ENCODE results near the gene THSD7A. TPM values are rescaled to one million over a fixed set of nuclear protein-coding genes. Genes with fewer than 3 reads are reported as not detected.
A peak's percentile ranks its signal among the peaks of the same experiment; 100 is the strongest.

THSD7A gene
- total and polyA plus RNA-seq, 2 of the 8 experiments (the other 6 are each of a cell fraction or from before 2014, with no cell fraction given) = 0.44 to 1.2 TPM

- no peak overlapping the region for H2BK12ac ChIP-seq (ENCODE audit: low read depth, low read length)
- no peak overlapping the region for H2BK5ac ChIP-seq (ENCODE audit: low read depth, low read length)
- peak overlapping the region; percentile 86 to 94 for H3K4me2 ChIP-seq (ENCODE audit: insufficient read depth in 1 of 2, low read depth in 2 of 2, low read length in 2 of 2)
- no peak overlapping the region for H2BK120ac ChIP-seq (replicated peaks; ENCODE audit: low read depth, low read length)
- peak overlapping the region in 2 of 4 experiments; percentile 57 to 67; a peak in 2 of 7 replicates for H3K9ac ChIP-seq (replicated peaks in 1 of 4; ENCODE audit: extremely low read depth in 1 of 4, low read depth in 3 of 4, low read length in 3 of 4)
- H3K56ac ChIP-seq (replicated peaks; ENCODE audit: insufficient read length, low read depth, low read length) = no peak overlapping the region
- H2AK5ac ChIP-seq (ENCODE audit: low read depth, low read length) = no peak overlapping the region
- H4K8ac ChIP-seq (ENCODE audit: extremely low read depth, insufficient read depth, low read length) = no peak overlapping the region
- no peak overlapping the region for H3K23ac ChIP-seq (ENCODE audit: insufficient read length)
- no peak overlapping the region for H3K27ac ChIP-seq (ENCODE audit: low read depth, low read length)
- peak overlapping the region; percentile 58 to 84 (median 64) for H3K4me3 ChIP-seq (ENCODE audit: extremely low read depth in 1 of 4, insufficient read depth in 2 of 4, low read depth in 3 of 4, low read length in 4 of 4)
- ChIA-PET POLR2A (ENCODE audit: partially characterized antibody) (interaction anchor here (1.1 to 1.3 kb wide), 2 partner anchors 14 to 380 kb away, joined by 3 read pairs; partner anchors contain the start of gene TMEM106B), CTCF (ENCODE audit: partially characterized antibody) (interaction anchor here (0.6 to 1.4 kb wide), 10 partner anchors 14 to 664 kb away, joined by 3 to 4 read pairs (median 3); no protein-coding TSS in a partner anchor)
- no peak for DNase-seq (ENCODE audit: low read depth in 1 of 2, low spot score in 2 of 2)
- WGBS, 2 experiments (ENCODE audit: extremely low coverage in 1 of 2, insufficient coverage in 1 of 2, insufficient read length in 1 of 2, insufficient replicate concordance in 2 of 2, low coverage in 1 of 2, low lambda C conversion rate in 2 of 2, missing lambda C conversion rate in 1 of 2) = 6% methylated on average over 8 of the region's 8 CpGs; no CpG with 5 or more reads in 1 of the 2 experiments
- H3K79me1 ChIP-seq (ENCODE audit: low read depth, low read length) = no peaks in the 10 kb centered on the region
- FAIRE-seq = no peak
- H2BK15ac ChIP-seq (ENCODE audit: low read length) = no peak overlapping the region
- no peak overlapping the region for H4K5ac ChIP-seq (ENCODE audit: insufficient read length, low read depth, low read length)
- TF ChIP-seq RNF2 (IDR thresholded peaks at IDR 0.05; ENCODE audit: borderline replicate concordance, low read depth, low read length, missing control alignments, poor library complexity, severe bottlenecking) (no peak), ASH2L (IDR thresholded peaks at IDR 0.05; ENCODE audit: low read length) (no peak), MAX (IDR thresholded peaks at IDR 0.05) (no peak), SP4 (IDR thresholded peaks at IDR 0.05; ENCODE audit: low read length) (no peak), EP300 (IDR thresholded peaks at IDR 0.05; ENCODE audit: borderline replicate concordance in 1 of 2, low read depth in 2 of 2, low read length in 2 of 2) (no peak), PHF8 (conservative IDR thresholded peaks at IDR 0.05; ENCODE audit: low read depth, low read length) (no peak), KDM4A (IDR thresholded peaks at IDR 0.05; ENCODE audit: low read depth, low read length, severe bottlenecking) (no peak), NANOG (IDR thresholded peaks at IDR 0.05; ENCODE audit: insufficient read depth, low read depth, low read length, poor library complexity, severe bottlenecking) (no peak), GTF2F1 (IDR thresholded peaks at IDR 0.05; ENCODE audit: borderline replicate concordance, low read depth, low read length) (no peak), RBBP5 (IDR thresholded peaks at IDR 0.05; ENCODE audit: borderline replicate concordance, low read depth, low read length) (no peak), YY1 (IDR thresholded peaks at IDR 0.05; ENCODE audit: low read depth, low read length) (no peak), CBX5 (IDR thresholded peaks at IDR 0.05; ENCODE audit: low read depth, low read length) (no peak)
- H3K36me3 ChIP-seq (ENCODE audit: control insufficient read depth in 2 of 4, insufficient read depth in 4 of 4, low read length in 3 of 4) = no peaks in the 10 kb centered on the region
- H3K14ac ChIP-seq (ENCODE audit: insufficient read length) = no peak overlapping the region
- no peaks in the 10 kb centered on the region for H3K9me3 ChIP-seq (ENCODE audit: insufficient read depth in 2 of 2, low read depth in 1 of 2, low read length in 1 of 2)
- no peaks in the 10 kb centered on the region for H4K20me1 ChIP-seq (replicated peaks in 1 of 2; ENCODE audit: control insufficient read depth in 1 of 2, insufficient read depth in 2 of 2, low read length in 2 of 2)
- H3K18ac ChIP-seq (ENCODE audit: extremely low read depth, low read length) = no peak overlapping the region
- H3K4ac ChIP-seq (replicated peaks; ENCODE audit: insufficient read length, low read depth, low read length) = no peak overlapping the region
- no peak overlapping the region for H4K91ac ChIP-seq (replicated peaks; ENCODE audit: insufficient read length, low read length)
- no peak overlapping the region for H2BK20ac ChIP-seq (ENCODE audit: low read length)
- H2AFZ ChIP-seq (ENCODE audit: low read length) = peak overlapping the region; percentile 86
- peaks cover 11% of the 10 kb centered on the region; the same call in 1 of the 2 replicates for H3K23me2 ChIP-seq (ENCODE audit: low read depth, low read length)
- H3K27me3 ChIP-seq (replicated peaks in 1 of 4; ENCODE audit: control insufficient read depth in 3 of 4, extremely low read depth in 1 of 4, insufficient read depth in 3 of 4, low read length in 3 of 4) = 0 out of 7 replicates have a peak, but pooled peaks cover 0 to 2% (median under 1%) of the 10 kb centered on the region in 4 experiments
- no peaks in the 10 kb centered on the region for H3K79me2 ChIP-seq (ENCODE audit: control insufficient read depth in 1 of 2, insufficient read depth in 2 of 2, low read length in 2 of 2)
- H3K4me1 ChIP-seq (replicated peaks in 1 of 4; ENCODE audit: control insufficient read depth in 3 of 4, insufficient read depth in 4 of 4, low read length in 3 of 4) = peaks cover 0 to 2% (median 0%) of the 10 kb centered on the region in 4 experiments; a peak in 2 of 7 replicates
These were observed 752 bp downstream of the THSD7A start for GRCh38 chr7:11831156-11831735.

All from H1 (cell line).